GM23338 (cell line): ENCODE data around the gene OPRL1. TPM values are rescaled to one million over a fixed set of nuclear protein-coding genes. Genes with fewer than 3 reads are reported as not detected.

ENCODE experiments used
- ATAC-seq: fragments of 200-7000 bp; cut with Tn5 transposase; 3 replicates; pipeline ENCODE4 v1.9.1; 2020
- DNase-seq: peaks from one replicate; pipeline ENCODE4 v3.0.0-alpha.2; 2015; ENCODE audit warnings: low spot score
- H2AFZ ChIP-seq: fragments of 200-600 bp; sonication (generic); 2 replicates; pipeline ENCODE4 v1.8.0; 2016; ENCODE audit warnings: antibody characterized with exemption, mild to moderate bottlenecking, moderate library complexity
- H3F3A ChIP-seq: fragments of 200-600 bp; sonication (generic); replicated peaks from 2 replicates; pipeline ENCODE4 v1.8.0; 2017; ENCODE audit warnings: antibody characterized with exemption, mixed run types, low read depth
- H3K27ac ChIP-seq: fragments of 200-600 bp; sonication (generic); 2 replicates; pipeline ENCODE4 v1.6.1; 2016; ENCODE audit warnings: low read depth
- H3K27me3 ChIP-seq: fragments of 200-600 bp; sonication (generic); 2 replicates; pipeline ENCODE4 v1.8.0; 2016; ENCODE audit warnings: mild to moderate bottlenecking, mixed run types, moderate library complexity; ENCODE audit not compliant: insufficient read depth
- H3K36me3 ChIP-seq: fragments of 200-600 bp; sonication (generic); 2 replicates; pipeline ENCODE4 v1.8.0; 2016; ENCODE audit warnings: mild to moderate bottlenecking; ENCODE audit not compliant: insufficient read depth
- H3K4me1 ChIP-seq: fragments of 200-600 bp; sonication (generic); 2 replicates; pipeline ENCODE4 v1.8.0; 2016; ENCODE audit warnings: mild to moderate bottlenecking, moderate library complexity; ENCODE audit not compliant: insufficient read depth
- H3K4me2 ChIP-seq: fragments of 200-600 bp; sonication (generic); 2 replicates; pipeline ENCODE4 v1.7.1; 2017; ENCODE audit warnings: mixed run types
- H3K4me3 ChIP-seq: fragments of 200-600 bp; sonication (generic); 2 replicates; pipeline ENCODE4 v1.6.1; 2016; ENCODE audit warnings: mixed run types
- H3K79me2 ChIP-seq: fragments of 200-600 bp; sonication (generic); replicated peaks from 2 replicates; pipeline ENCODE4 v1.8.0; 2017; ENCODE audit warnings: mild to moderate bottlenecking; ENCODE audit not compliant: insufficient read depth
- H3K9me2 ChIP-seq: fragments of 200-600 bp; sonication (generic); 2 replicates; pipeline ENCODE4 v1.8.0; 2017; ENCODE audit not compliant: insufficient read depth
- H4K20me1 ChIP-seq: fragments of 200-600 bp; sonication (generic); replicated peaks from 2 replicates; pipeline ENCODE4 v1.8.0; 2017; ENCODE audit warnings: mild to moderate bottlenecking; ENCODE audit not compliant: insufficient read depth
- H3K27ac Mint-ChIP-seq: 2 replicates; pipeline ENCODE4 v1.8.0; 2020; ENCODE audit warnings: inconsistent platforms, mild to moderate bottlenecking, moderate library complexity, mixed read lengths
- H3K27me3 Mint-ChIP-seq: 3 replicates; pipeline ENCODE4 v1.8.0; 2022; ENCODE audit warnings: low read depth, mild to moderate bottlenecking, moderate library complexity, mixed read lengths, inconsistent platforms; ENCODE audit not compliant: insufficient read depth, poor library complexity
- H3K36me3 Mint-ChIP-seq: 3 replicates; pipeline ENCODE4 v1.8.0; 2021; ENCODE audit warnings: low read depth, mild to moderate bottlenecking, inconsistent platforms, moderate library complexity, mixed read lengths
- H3K4me1 Mint-ChIP-seq: 3 replicates; pipeline ENCODE4 v1.8.0; 2020; ENCODE audit warnings: mild to moderate bottlenecking, inconsistent platforms, mixed read lengths
- H3K4me3 Mint-ChIP-seq: 3 replicates; pipeline ENCODE4 v1.8.0; 2021; ENCODE audit warnings: moderate library complexity, mild to moderate bottlenecking, inconsistent platforms, mixed read lengths
- H3K9me3 Mint-ChIP-seq: 3 replicates; pipeline ENCODE4 v1.8.0; 2020; ENCODE audit warnings: moderate library complexity, mild to moderate bottlenecking, inconsistent platforms, mixed read lengths
- CREB1 ChIP-seq: fragments of 250-450 bp; sonication (Bioruptor Pico); IDR thresholded peaks from 2 replicates; pipeline ENCODE4 v1.5.0; 2020; ENCODE audit warnings: low read depth, mild to moderate bottlenecking, moderate library complexity
- EZH2 ChIP-seq: fragments of 200-600 bp; sonication (generic); IDR thresholded peaks from one replicate; pipeline ENCODE4 v1.8.0; 2017; ENCODE audit warnings: antibody characterized with exemption, mild to moderate bottlenecking, low read depth; ENCODE audit not compliant: unreplicated experiment
- JUNB ChIP-seq: IDR thresholded peaks from one replicate; pipeline ENCODE4 v1.6.1; 2016; ENCODE audit warnings: antibody characterized with exemption; ENCODE audit not compliant: unreplicated experiment
- NANOG ChIP-seq: IDR thresholded peaks from 2 replicates; pipeline ENCODE4 v1.6.1; 2016; ENCODE audit warnings: antibody characterized with exemption, borderline replicate concordance
- POLR2AphosphoS5 ChIP-seq: IDR thresholded peaks from 2 replicates; pipeline ENCODE4 v1.6.1; 2016; ENCODE audit warnings: antibody characterized with exemption, low read depth
- STAT1 ChIP-seq: IDR thresholded peaks from one replicate; pipeline ENCODE4 v1.6.1; 2016; ENCODE audit warnings: antibody characterized with exemption; ENCODE audit not compliant: unreplicated experiment
- ZNF114 ChIP-seq: fragments of 250-450 bp; sonication (Bioruptor Pico); IDR thresholded peaks from 2 replicates; pipeline ENCODE4 v1.5.0; 2020; ENCODE audit warnings: mild to moderate bottlenecking, moderate library complexity
- polyA plus RNA-seq: library from polyadenylated mRNA; unstranded; fragments of >200 nt; fragmentation: Nextera tagmentation; extraction: Ambion mirVana; gene quantifications from 2 replicates; pipeline ENCODE4 v1.2.1, GENCODE V29; 2016
- total RNA-seq: library from RNA; depleted of rRNA; stranded (reverse); fragments of >200 nt; shearing (Covaris generic); gene quantifications from 2 replicates; pipeline ENCODE4 v1.2.3, GENCODE V29; 2014
- TF ChIP-seq, protein P1 (sequence below): IDR thresholded peaks from one replicate; pipeline ENCODE4 v1.6.1; 2018; ENCODE audit warnings: antibody characterized with exemption; ENCODE audit not compliant: unreplicated experiment
- TF ChIP-seq, protein P2 (sequence below), 2 experiments: fragments of 200-600 bp in 1 of 2; sonication (generic) in 1 of 2; conservative IDR thresholded peaks; 2 replicates each; pipeline versions ENCODE4 v1.5.1 to v1.6.1; 2016 to 2017; ENCODE audit warnings: antibody characterized with exemption in 2 of 2, low read depth in 2 of 2, mild to moderate bottlenecking in 2 of 2, moderate library complexity in 1 of 2
- TF ChIP-seq, protein P3 (sequence below): fragments of 250-450 bp; sonication (Bioruptor Pico); IDR thresholded peaks from 2 replicates; pipeline ENCODE4 v1.5.0; 2020; ENCODE audit warnings: mild to moderate bottlenecking, moderate library complexity

The OPRL1 gene
- total and polyA plus RNA-seq, 2 experiments from 2014 or later: 0.27 to 1.1 TPM

DNA sequence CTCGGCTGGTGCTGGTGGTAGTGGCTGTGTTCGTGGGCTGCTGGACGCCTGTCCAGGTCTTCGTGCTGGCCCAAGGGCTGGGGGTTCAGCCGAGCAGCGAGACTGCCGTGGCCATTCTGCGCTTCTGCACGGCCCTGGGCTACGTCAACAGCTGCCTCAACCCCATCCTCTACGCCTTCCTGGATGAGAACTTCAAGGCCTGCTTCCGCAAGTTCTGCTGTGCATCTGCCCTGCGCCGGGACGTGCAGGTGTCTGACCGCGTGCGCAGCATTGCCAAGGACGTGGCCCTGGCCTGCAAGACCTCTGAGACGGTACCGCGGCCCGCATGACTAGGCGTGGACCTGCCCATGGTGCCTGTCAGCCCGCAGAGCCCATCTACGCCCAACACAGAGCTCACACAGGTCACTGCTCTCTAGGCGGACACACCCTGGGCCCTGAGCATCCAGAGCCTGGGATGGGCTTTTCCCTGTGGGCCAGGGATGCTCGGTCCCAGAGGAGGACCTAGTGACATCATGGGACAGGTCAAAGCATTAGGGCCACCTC, 18.7 kb downstream of the OPRL1 start (continued):
- TF ChIP-seq, protein P1, sequence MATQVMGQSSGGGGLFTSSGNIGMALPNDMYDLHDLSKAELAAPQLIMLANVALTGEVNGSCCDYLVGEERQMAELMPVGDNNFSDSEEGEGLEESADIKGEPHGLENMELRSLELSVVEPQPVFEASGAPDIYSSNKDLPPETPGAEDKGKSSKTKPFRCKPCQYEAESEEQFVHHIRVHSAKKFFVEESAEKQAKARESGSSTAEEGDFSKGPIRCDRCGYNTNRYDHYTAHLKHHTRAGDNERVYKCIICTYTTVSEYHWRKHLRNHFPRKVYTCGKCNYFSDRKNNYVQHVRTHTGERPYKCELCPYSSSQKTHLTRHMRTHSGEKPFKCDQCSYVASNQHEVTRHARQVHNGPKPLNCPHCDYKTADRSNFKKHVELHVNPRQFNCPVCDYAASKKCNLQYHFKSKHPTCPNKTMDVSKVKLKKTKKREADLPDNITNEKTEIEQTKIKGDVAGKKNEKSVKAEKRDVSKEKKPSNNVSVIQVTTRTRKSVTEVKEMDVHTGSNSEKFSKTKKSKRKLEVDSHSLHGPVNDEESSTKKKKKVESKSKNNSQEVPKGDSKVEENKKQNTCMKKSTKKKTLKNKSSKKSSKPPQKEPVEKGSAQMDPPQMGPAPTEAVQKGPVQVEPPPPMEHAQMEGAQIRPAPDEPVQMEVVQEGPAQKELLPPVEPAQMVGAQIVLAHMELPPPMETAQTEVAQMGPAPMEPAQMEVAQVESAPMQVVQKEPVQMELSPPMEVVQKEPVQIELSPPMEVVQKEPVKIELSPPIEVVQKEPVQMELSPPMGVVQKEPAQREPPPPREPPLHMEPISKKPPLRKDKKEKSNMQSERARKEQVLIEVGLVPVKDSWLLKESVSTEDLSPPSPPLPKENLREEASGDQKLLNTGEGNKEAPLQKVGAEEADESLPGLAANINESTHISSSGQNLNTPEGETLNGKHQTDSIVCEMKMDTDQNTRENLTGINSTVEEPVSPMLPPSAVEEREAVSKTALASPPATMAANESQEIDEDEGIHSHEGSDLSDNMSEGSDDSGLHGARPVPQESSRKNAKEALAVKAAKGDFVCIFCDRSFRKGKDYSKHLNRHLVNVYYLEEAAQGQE: no peak
- TF ChIP-seq NANOG: no peak
- TF ChIP-seq JUNB: no peak

DNA sequence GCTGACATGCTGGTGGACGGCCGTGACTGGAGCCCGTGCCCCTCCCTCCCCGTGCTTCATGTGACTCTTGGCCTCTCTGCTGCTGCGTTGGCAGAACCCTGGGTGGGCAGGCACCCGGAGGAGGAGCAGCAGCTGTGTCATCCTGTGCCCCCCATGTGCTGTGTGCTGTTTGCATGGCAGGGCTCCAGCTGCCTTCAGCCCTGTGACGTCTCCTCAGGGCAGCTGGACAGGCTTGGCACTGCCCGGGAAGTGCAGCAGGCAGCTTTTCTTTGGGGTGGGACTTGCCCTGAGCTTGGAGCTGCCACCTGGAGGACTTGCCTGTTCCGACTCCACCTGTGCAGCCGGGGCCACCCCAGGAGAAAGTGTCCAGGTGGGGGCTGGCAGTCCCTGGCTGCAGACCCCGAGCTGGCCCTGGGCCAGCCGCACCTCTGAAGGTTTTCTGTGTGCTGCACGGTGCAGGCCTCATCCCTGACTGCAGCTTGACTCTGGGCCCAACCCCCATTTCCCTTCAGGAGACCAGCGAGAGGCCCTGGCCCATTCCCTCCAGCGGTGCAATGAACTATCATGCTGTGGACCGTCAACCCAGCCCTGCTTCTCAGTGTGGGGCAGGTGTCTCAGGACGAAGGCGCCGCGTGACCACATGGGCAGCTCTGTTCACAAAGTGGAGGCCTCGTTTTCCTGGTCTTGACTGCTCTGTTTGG, 19.4 kb downstream of the OPRL1 start:
- H3K4me3 Mint-ChIP-seq: no peak overlapping the region
- DNase-seq (no peak), ATAC-seq (no peak)
- H3K4me1 ChIP-seq: no peaks in the 10 kb centered on the region
- H4K20me1 ChIP-seq: no peaks in the 10 kb centered on the region
- H3K9me3 Mint-ChIP-seq: peaks cover 8% of the 10 kb centered on the region
- peaks cover 11% of the 10 kb centered on the region for H3K4me1 Mint-ChIP-seq
- H3F3A ChIP-seq: peaks cover 7% of the 10 kb centered on the region
- peaks cover 31% of the 10 kb centered on the region for H3K27me3 Mint-ChIP-seq
- no peaks in the 10 kb centered on the region for H3K36me3 ChIP-seq
- H2AFZ ChIP-seq: no peak overlapping the region; the same call in 1 of the 2 replicates
- no peak overlapping the region for H3K4me2 ChIP-seq
- H3K4me3 ChIP-seq: no peak overlapping the region
- H3K9me2 ChIP-seq: no peaks in the 10 kb centered on the region
- no peak overlapping the region for H3K27ac ChIP-seq
- H3K79me2 ChIP-seq: no peaks in the 10 kb centered on the region
- no peak overlapping the region for H3K27ac Mint-ChIP-seq
- H3K27me3 ChIP-seq: peaks cover 17% of the 10 kb centered on the region
- H3K36me3 Mint-ChIP-seq: peaks cover 4% of the 10 kb centered on the region; the same call in 2 of the 3 replicates
- TF ChIP-seq, protein P2, sequence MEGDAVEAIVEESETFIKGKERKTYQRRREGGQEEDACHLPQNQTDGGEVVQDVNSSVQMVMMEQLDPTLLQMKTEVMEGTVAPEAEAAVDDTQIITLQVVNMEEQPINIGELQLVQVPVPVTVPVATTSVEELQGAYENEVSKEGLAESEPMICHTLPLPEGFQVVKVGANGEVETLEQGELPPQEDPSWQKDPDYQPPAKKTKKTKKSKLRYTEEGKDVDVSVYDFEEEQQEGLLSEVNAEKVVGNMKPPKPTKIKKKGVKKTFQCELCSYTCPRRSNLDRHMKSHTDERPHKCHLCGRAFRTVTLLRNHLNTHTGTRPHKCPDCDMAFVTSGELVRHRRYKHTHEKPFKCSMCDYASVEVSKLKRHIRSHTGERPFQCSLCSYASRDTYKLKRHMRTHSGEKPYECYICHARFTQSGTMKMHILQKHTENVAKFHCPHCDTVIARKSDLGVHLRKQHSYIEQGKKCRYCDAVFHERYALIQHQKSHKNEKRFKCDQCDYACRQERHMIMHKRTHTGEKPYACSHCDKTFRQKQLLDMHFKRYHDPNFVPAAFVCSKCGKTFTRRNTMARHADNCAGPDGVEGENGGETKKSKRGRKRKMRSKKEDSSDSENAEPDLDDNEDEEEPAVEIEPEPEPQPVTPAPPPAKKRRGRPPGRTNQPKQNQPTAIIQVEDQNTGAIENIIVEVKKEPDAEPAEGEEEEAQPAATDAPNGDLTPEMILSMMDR (conservative IDR thresholded peaks at IDR 0.05; ENCODE audit: low read depth in 2 of 2): no peak
- TF ChIP-seq POLR2AphosphoS5: no peak
- no peak for TF ChIP-seq ZNF114 (CRISPR knock-in tag)
- no peak for TF ChIP-seq STAT1
- no peak for TF ChIP-seq EZH2
- TF ChIP-seq, protein P3, sequence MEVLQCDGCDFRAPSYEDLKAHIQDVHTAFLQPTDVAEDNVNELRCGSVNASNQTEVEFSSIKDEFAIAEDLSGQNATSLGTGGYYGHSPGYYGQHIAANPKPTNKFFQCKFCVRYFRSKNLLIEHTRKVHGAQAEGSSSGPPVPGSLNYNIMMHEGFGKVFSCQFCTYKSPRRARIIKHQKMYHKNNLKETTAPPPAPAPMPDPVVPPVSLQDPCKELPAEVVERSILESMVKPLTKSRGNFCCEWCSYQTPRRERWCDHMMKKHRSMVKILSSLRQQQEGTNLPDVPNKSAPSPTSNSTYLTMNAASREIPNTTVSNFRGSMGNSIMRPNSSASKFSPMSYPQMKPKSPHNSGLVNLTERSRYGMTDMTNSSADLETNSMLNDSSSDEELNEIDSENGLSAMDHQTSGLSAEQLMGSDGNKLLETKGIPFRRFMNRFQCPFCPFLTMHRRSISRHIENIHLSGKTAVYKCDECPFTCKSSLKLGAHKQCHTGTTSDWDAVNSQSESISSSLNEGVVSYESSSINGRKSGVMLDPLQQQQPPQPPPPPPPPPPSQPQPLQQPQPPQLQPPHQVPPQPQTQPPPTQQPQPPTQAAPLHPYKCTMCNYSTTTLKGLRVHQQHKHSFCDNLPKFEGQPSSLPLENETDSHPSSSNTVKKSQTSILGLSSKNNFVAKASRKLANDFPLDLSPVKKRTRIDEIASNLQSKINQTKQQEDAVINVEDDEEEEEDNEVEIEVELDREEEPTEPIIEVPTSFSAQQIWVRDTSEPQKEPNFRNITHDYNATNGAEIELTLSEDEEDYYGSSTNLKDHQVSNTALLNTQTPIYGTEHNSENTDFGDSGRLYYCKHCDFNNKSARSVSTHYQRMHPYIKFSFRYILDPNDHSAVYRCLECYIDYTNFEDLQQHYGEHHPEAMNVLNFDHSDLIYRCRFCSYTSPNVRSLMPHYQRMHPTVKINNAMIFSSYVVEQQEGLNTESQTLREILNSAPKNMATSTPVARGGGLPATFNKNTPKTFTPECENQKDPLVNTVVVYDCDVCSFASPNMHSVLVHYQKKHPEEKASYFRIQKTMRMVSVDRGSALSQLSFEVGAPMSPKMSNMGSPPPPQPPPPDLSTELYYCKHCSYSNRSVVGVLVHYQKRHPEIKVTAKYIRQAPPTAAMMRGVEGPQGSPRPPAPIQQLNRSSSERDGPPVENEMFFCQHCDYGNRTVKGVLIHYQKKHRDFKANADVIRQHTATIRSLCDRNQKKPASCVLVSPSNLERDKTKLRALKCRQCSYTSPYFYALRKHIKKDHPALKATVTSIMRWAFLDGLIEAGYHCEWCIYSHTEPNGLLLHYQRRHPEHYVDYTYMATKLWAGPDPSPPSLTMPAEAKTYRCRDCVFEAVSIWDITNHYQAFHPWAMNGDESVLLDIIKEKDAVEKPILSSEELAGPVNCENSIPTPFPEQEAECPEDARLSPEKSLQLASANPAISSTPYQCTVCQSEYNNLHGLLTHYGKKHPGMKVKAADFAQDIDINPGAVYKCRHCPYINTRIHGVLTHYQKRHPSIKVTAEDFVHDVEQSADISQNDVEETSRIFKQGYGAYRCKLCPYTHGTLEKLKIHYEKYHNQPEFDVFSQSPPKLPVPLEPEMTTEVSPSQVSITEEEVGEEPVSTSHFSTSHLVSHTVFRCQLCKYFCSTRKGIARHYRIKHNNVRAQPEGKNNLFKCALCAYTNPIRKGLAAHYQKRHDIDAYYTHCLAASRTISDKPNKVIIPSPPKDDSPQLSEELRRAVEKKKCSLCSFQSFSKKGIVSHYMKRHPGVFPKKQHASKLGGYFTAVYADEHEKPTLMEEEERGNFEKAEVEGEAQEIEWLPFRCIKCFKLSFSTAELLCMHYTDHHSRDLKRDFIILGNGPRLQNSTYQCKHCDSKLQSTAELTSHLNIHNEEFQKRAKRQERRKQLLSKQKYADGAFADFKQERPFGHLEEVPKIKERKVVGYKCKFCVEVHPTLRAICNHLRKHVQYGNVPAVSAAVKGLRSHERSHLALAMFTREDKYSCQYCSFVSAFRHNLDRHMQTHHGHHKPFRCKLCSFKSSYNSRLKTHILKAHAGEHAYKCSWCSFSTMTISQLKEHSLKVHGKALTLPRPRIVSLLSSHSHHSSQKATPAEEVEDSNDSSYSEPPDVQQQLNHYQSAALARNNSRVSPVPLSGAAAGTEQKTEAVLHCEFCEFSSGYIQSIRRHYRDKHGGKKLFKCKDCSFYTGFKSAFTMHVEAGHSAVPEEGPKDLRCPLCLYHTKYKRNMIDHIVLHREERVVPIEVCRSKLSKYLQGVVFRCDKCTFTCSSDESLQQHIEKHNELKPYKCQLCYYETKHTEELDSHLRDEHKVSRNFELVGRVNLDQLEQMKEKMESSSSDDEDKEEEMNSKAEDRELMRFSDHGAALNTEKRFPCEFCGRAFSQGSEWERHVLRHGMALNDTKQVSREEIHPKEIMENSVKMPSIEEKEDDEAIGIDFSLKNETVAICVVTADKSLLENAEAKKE: no peak
- no peak for TF ChIP-seq CREB1 (CRISPR knock-in tag)
